H1 (cell line): ENCODE measurements around the gene ANKUB1. TPM values are rescaled to one million over a fixed set of nuclear protein-coding genes. Genes with fewer than 3 reads are reported as not detected.

Experiments used
- CTCF ChIA-PET: fragments of 300-600 bp; sonication (Branson Sonifier 250); formaldehyde crosslinking; loops from one replicate; lab custom pipeline; 2021; ENCODE audit not compliant: partially characterized antibody; lab: Charles Lee
- POLR2A ChIA-PET: fragments of 300-600 bp; sonication (Branson Sonifier 250); formaldehyde crosslinking; loops from one replicate; lab custom pipeline; 2021; ENCODE audit warnings: inconsistent platforms; ENCODE audit not compliant: partially characterized antibody; lab: Charles Lee
- DNase-seq, 2 experiments: peaks; one replicate each; pipeline versions ENCODE4 v3.0.0 to v3.0.0-alpha.2; 2010 to 2022; ENCODE audit warnings: low spot score in 2 of 2, low read depth in 1 of 2, mixed read lengths in 1 of 2
- FAIRE-seq: peaks from 2 replicates; lab custom pipeline; 2011; peaks lifted over from hg19 to GRCh38; lab: Jason Lieb, UNC
- H2AFZ ChIP-seq: 2 replicates; pipeline ENCODE4 v1.8.1; 2012; ENCODE audit warnings: low read length, inconsistent platforms
- H2AK5ac ChIP-seq: 2 replicates; pipeline ENCODE4 v1.6.1; 2013; ENCODE audit warnings: low read depth, low read length
- H2BK120ac ChIP-seq: replicated peaks from 2 replicates; pipeline ENCODE3; 2013; ENCODE audit warnings: low read depth, low read length, inconsistent platforms
- H2BK12ac ChIP-seq: 2 replicates; pipeline ENCODE4 v1.6.1; 2013; ENCODE audit warnings: low read depth, low read length
- H2BK15ac ChIP-seq: 2 replicates; pipeline ENCODE4 v1.6.1; 2013; ENCODE audit warnings: low read length
- H2BK20ac ChIP-seq: 2 replicates; pipeline ENCODE4 v1.6.1; 2013; ENCODE audit warnings: low read length
- H2BK5ac ChIP-seq: 2 replicates; pipeline ENCODE4 v1.6.1; 2013; ENCODE audit warnings: low read depth, low read length
- H3K14ac ChIP-seq: 2 replicates; pipeline ENCODE4 v1.6.1; 2013; ENCODE audit warnings: inconsistent platforms; ENCODE audit not compliant: insufficient read length
- H3K18ac ChIP-seq: 2 replicates; pipeline ENCODE4 v1.6.1; 2013; ENCODE audit warnings: low read length; ENCODE audit errors: extremely low read depth
- H3K23ac ChIP-seq: 2 replicates; pipeline ENCODE4 v1.6.1; 2013; ENCODE audit warnings: inconsistent platforms; ENCODE audit not compliant: insufficient read length
- H3K23me2 ChIP-seq: 2 replicates; pipeline ENCODE4 v1.6.1; 2013; ENCODE audit warnings: low read depth, low read length
- H3K27ac ChIP-seq: 2 replicates; pipeline ENCODE4 v1.6.1; 2011; ENCODE audit warnings: low read depth, low read length, inconsistent platforms
- H3K27me3 ChIP-seq, 4 experiments: replicated peaks in 1 of 4; 1 replicate in 1 of 4; 2 replicates in 3 of 4; pipeline versions ENCODE4 v1.6.1 to v1.8.1; 2011 to 2013; ENCODE audit warnings: low read length in 3 of 4, mild to moderate bottlenecking in 3 of 4, inconsistent platforms in 2 of 4, mixed read lengths in 2 of 4, moderate library complexity in 1 of 4; ENCODE audit not compliant: control insufficient read depth in 3 of 4, insufficient read depth in 3 of 4; ENCODE audit errors: extremely low read depth in 1 of 4
- H3K36me3 ChIP-seq, 4 experiments: 2 replicates each; pipeline versions ENCODE4 v1.6.1 to v1.8.1; 2011 to 2013; ENCODE audit warnings: mild to moderate bottlenecking in 4 of 4, low read length in 3 of 4, moderate library complexity in 2 of 4, control low read depth in 1 of 4, inconsistent platforms in 1 of 4; ENCODE audit not compliant: insufficient read depth in 4 of 4, control insufficient read depth in 2 of 4
- H3K4ac ChIP-seq: replicated peaks from 2 replicates; pipeline ENCODE3; 2013; ENCODE audit warnings: low read length, low read depth, mixed read lengths, inconsistent platforms; ENCODE audit not compliant: insufficient read length
- H3K4me1 ChIP-seq, 4 experiments: replicated peaks in 1 of 4; 1 replicate in 1 of 4; 2 replicates in 3 of 4; pipeline versions ENCODE4 v1.6.1 to v1.8.1; 2011 to 2013; ENCODE audit warnings: low read length in 3 of 4, inconsistent platforms in 2 of 4, mixed read lengths in 1 of 4; ENCODE audit not compliant: insufficient read depth in 4 of 4, control insufficient read depth in 3 of 4
- H3K4me2 ChIP-seq, 2 experiments: 2 replicates each; pipeline versions ENCODE4 v1.6.1 to v1.8.1; 2011 to 2013; ENCODE audit warnings: low read depth in 2 of 2, low read length in 2 of 2, control low read depth in 1 of 2, inconsistent platforms in 1 of 2, mild to moderate bottlenecking in 1 of 2; ENCODE audit not compliant: insufficient read depth in 1 of 2
- H3K4me3 ChIP-seq, 4 experiments: fragments of 200-600, 300-600 bp in 1 of 4; sonication (generic), shearing (Covaris generic), sonication (Bioruptor Twin) in 1 of 4; 2 replicates each; pipeline versions ENCODE4 v1.5.1 to v1.8.1; 2011 to 2016; ENCODE audit warnings: low read length in 4 of 4, low read depth in 3 of 4, control low read depth in 2 of 4, inconsistent platforms in 2 of 4, mild to moderate bottlenecking in 2 of 4, mixed read lengths in 1 of 4, moderate library complexity in 1 of 4; ENCODE audit not compliant: insufficient read depth in 2 of 4; ENCODE audit errors: extremely low read depth in 1 of 4
- H3K56ac ChIP-seq: replicated peaks from 2 replicates; pipeline ENCODE3; 2013; ENCODE audit warnings: low read depth, mild to moderate bottlenecking, mixed read lengths, low read length, inconsistent platforms; ENCODE audit not compliant: insufficient read length
- H3K79me1 ChIP-seq: 2 replicates; pipeline ENCODE4 v1.6.1; 2013; ENCODE audit warnings: low read depth, low read length, control low read depth
- H3K79me2 ChIP-seq, 2 experiments: 2 replicates each; pipeline versions ENCODE4 v1.6.1 to v1.8.1; 2012 to 2013; ENCODE audit warnings: low read length in 2 of 2, mild to moderate bottlenecking in 2 of 2, inconsistent platforms in 1 of 2; ENCODE audit not compliant: insufficient read depth in 2 of 2, control insufficient read depth in 1 of 2
- H3K9ac ChIP-seq, 4 experiments: replicated peaks in 1 of 4; 1 replicate in 1 of 4; 2 replicates in 3 of 4; pipeline versions ENCODE4 v1.6.1 to v1.8.1; 2011 to 2013; ENCODE audit warnings: low read depth in 3 of 4, low read length in 3 of 4, control low read depth in 2 of 4, mild to moderate bottlenecking in 2 of 4, moderate library complexity in 2 of 4, inconsistent platforms in 1 of 4; ENCODE audit errors: extremely low read depth in 1 of 4
- H3K9me3 ChIP-seq, 2 experiments: 2 replicates each; pipeline versions ENCODE4 v1.6.1 to v1.8.1; 2012 to 2013; ENCODE audit warnings: mild to moderate bottlenecking in 2 of 2, moderate library complexity in 2 of 2, control low read depth in 1 of 2, inconsistent platforms in 1 of 2, low read depth in 1 of 2, low read length in 1 of 2, mixed read lengths in 1 of 2; ENCODE audit not compliant: insufficient read depth in 2 of 2
- H4K20me1 ChIP-seq, 2 experiments: replicated peaks in 1 of 2; 2 replicates each; pipeline versions ENCODE3 to v1.8.1; 2011 to 2013; ENCODE audit warnings: inconsistent platforms in 2 of 2, low read length in 2 of 2, mild to moderate bottlenecking in 1 of 2; ENCODE audit not compliant: insufficient read depth in 2 of 2, control insufficient read depth in 1 of 2
- H4K5ac ChIP-seq: 2 replicates; pipeline ENCODE4 v1.6.1; 2013; ENCODE audit warnings: low read length, low read depth, mixed read lengths, inconsistent platforms; ENCODE audit not compliant: insufficient read length
- H4K8ac ChIP-seq: 2 replicates; pipeline ENCODE4 v1.8.0; 2013; ENCODE audit warnings: mild to moderate bottlenecking, moderate library complexity, low read length, inconsistent platforms; ENCODE audit not compliant: insufficient read depth; ENCODE audit errors: extremely low read depth
- H4K91ac ChIP-seq: replicated peaks from 2 replicates; pipeline ENCODE3; 2013; ENCODE audit warnings: low read length, mixed read lengths, inconsistent platforms; ENCODE audit not compliant: insufficient read length
- BCL11A ChIP-seq, 2 experiments: IDR thresholded peaks; one replicate each; pipeline ENCODE4 v1.6.1; 2011; ENCODE audit warnings: low read depth in 2 of 2, low read length in 2 of 2, mild to moderate bottlenecking in 2 of 2
- BRCA1 ChIP-seq: IDR thresholded peaks from 2 replicates; pipeline ENCODE4 v1.6.1; 2012; ENCODE audit warnings: low read depth, low read length, improper control_type of control experiment
- EP300 ChIP-seq, 2 experiments: IDR thresholded peaks; 1 replicate in 1 of 2; 2 replicates in 1 of 2; pipeline ENCODE4 v1.6.1; 2011 to 2012; ENCODE audit warnings: low read depth in 2 of 2, low read length in 2 of 2, mild to moderate bottlenecking in 2 of 2, borderline replicate concordance in 1 of 2, inconsistent platforms in 1 of 2, moderate library complexity in 1 of 2
- FOSL1 ChIP-seq: IDR thresholded peaks from 2 replicates; pipeline ENCODE4 v1.6.1; 2011; ENCODE audit warnings: mild to moderate bottlenecking, low read depth, low read length, moderate library complexity; ENCODE audit not compliant: insufficient read depth
- GTF2F1 ChIP-seq: IDR thresholded peaks from 2 replicates; pipeline ENCODE4 v1.6.1; 2012; ENCODE audit warnings: low read depth, low read length, improper control_type of control experiment, borderline replicate concordance
- KDM5A ChIP-seq: fragments of 200-600 bp; IDR thresholded peaks from 2 replicates; pipeline ENCODE4 v1.7.1; 2012; ENCODE audit warnings: mild to moderate bottlenecking, low read length, inconsistent platforms, mixed read lengths
- SAP30 ChIP-seq: fragments of 300-600 bp; sonication (generic); IDR thresholded peaks from 2 replicates; pipeline ENCODE4 v1.7.1; 2012; ENCODE audit warnings: low read length, moderate library complexity, mild to moderate bottlenecking, inconsistent platforms; ENCODE audit not compliant: insufficient read depth, insufficient replicate concordance
- SIN3A ChIP-seq, 2 experiments: IDR thresholded peaks in 1 of 2; conservative IDR thresholded peaks in 1 of 2; 2 replicates each; pipeline ENCODE4 v1.6.1; 2011 to 2012; ENCODE audit warnings: low read length in 2 of 2, improper control_type of control experiment in 1 of 2, low read depth in 1 of 2, mild to moderate bottlenecking in 1 of 2
- TEAD4 ChIP-seq: IDR thresholded peaks from 2 replicates; pipeline ENCODE4 v1.6.1; 2012; ENCODE audit warnings: low read depth, low read length, inconsistent platforms, mixed read lengths
- YY1 ChIP-seq: IDR thresholded peaks from 2 replicates; pipeline ENCODE4 v1.6.1; 2011; ENCODE audit warnings: low read depth, mild to moderate bottlenecking, low read length
- whole genome bisulfite sequencing, 2 experiments: shearing (Covaris generic) in 1 of 2; methylation state at CpG; one replicate each; pipeline versions ENCODE4 v1.1.6 to v1.1.7; 2013 to 2015; ENCODE audit warnings: low lambda C conversion rate in 2 of 2, mixed read lengths in 2 of 2, inconsistent platforms in 1 of 2, low coverage in 1 of 2, missing lambda C conversion rate in 1 of 2; ENCODE audit not compliant: insufficient replicate concordance in 2 of 2, insufficient coverage in 1 of 2, insufficient read length in 1 of 2; ENCODE audit errors: extremely low coverage in 1 of 2, missing lambda C conversion rate in 1 of 2; 5-methylcytosine and 5-hydroxymethylcytosine counted together
- polyA plus RNA-seq, 7 experiments: library from polyadenylated mRNA; depleted of rRNA in 3 of 7; stranded (reverse) in 5 of 7; unstranded in 2 of 7; fragments of >200 nt in 5 of 7; fragments of 200-250 nt in 2 of 7; gene quantifications; 1 replicate in 5 of 7; 2 replicates in 1 of 7; 4 replicates in 1 of 7; pipeline versions ENCODE4 v1.2.1 to v1.2.3, GENCODE V29; 2011 to 2013; ENCODE audit warnings: missing spikeins in 2 of 7, mixed read lengths in 2 of 7
- total RNA-seq: library from RNA; stranded (reverse); fragmentation: NEBNext Ultra II Directional; extraction: Animal tissue kit (Norgen Biotek cat#: 25700); gene quantifications from 2 replicates; pipeline ENCODE4 v1.2.1, GENCODE V29; 2021
- TF ChIP-seq, protein P1 (sequence below): IDR thresholded peaks from 2 replicates; pipeline ENCODE4 v1.6.1; 2011; ENCODE audit warnings: low read length, improper control_type of control experiment
- TF ChIP-seq, protein P2 (sequence below): IDR thresholded peaks from 2 replicates; pipeline ENCODE4 v1.6.1; 2012; ENCODE audit warnings: inconsistent platforms

The ANKUB1 gene
- total and polyA plus RNA-seq, 2 of the 8 experiments (the other 6 are each of a cell fraction or from before 2014, with no cell fraction given), result not detected

DNA sequence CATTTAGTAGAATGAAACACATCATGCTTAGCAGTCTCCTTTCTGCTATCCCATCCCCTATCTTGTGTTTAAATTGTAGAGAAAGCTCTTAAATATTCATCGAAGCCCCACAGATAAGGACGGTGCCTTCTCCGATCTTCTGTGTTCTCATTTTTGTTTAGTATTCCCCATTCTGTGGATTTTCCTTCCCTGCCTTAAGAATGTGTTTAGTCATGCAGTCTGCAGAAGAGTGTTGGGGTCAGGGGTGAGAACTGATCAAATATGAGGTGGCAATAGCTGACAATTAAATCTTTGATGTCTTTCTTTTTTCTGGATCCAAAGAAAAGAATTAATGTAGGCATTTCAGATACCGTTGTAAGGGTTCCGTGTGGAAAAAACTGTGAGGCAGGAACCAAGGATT lies 9.3 kb upstream of the ANKUB1 start:
- CTCF ChIA-PET, result interaction anchor here (1.0 to 3.1 kb wide), 4 partner anchors 27 to 308 kb away, joined by 3 to 14 read pairs (median 4); no protein-coding TSS in a partner anchor
- Histone ChIP-seq H3K36me3 (no peaks in the 10 kb centered on the region), H3K27me3 (no peaks in the 10 kb centered on the region), H4K8ac (no peak overlapping the region), H2BK5ac (no peak overlapping the region), H3K14ac (no peak overlapping the region), H3K23ac (no peak overlapping the region), H3K4ac (no peak overlapping the region), H3K9ac (no peak overlapping the region), H2BK120ac (no peak overlapping the region), H3K27ac (no peak overlapping the region), H2BK15ac (no peak overlapping the region), H3K4me1 (no peaks in the 10 kb centered on the region), H3K9me3 (no peaks in the 10 kb centered on the region), H3K4me3 (no peak overlapping the region), H4K91ac (no peak overlapping the region), H4K5ac (no peak overlapping the region), H3K79me1 (no peaks in the 10 kb centered on the region), H3K79me2 (no peaks in the 10 kb centered on the region), H3K18ac (no peak overlapping the region), H3K23me2 (no peaks in the 10 kb centered on the region; the same call in 1 of the 2 replicates), H2AFZ (no peak overlapping the region), H3K56ac (no peak overlapping the region), H3K4me2 (no peak overlapping the region), H2AK5ac (no peak overlapping the region), H2BK20ac (no peak overlapping the region), H4K20me1 (no peaks in the 10 kb centered on the region), H2BK12ac (no peak overlapping the region)
- POLR2A ChIA-PET, result no interaction called here
- TF ChIP-seq SIN3A (conservative IDR thresholded peaks at IDR 0.05 in 1 of 2, IDR thresholded peaks at IDR 0.05 in 1 of 2; ENCODE audit: low read depth in 1 of 2, low read length in 2 of 2), result no peak
- TF ChIP-seq, protein P1, sequence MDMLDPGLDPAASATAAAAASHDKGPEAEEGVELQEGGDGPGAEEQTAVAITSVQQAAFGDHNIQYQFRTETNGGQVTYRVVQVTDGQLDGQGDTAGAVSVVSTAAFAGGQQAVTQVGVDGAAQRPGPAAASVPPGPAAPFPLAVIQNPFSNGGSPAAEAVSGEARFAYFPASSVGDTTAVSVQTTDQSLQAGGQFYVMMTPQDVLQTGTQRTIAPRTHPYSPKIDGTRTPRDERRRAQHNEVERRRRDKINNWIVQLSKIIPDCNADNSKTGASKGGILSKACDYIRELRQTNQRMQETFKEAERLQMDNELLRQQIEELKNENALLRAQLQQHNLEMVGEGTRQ, result no peak
- no peak for TF ChIP-seq EP300 (IDR thresholded peaks at IDR 0.05; ENCODE audit: borderline replicate concordance in 1 of 2, low read depth in 2 of 2, low read length in 2 of 2)
- TF ChIP-seq BCL11A (IDR thresholded peaks at IDR 0.05; ENCODE audit: low read depth in 2 of 2, low read length in 2 of 2), result no peak
- TF ChIP-seq TEAD4, result no peak
- no peak for TF ChIP-seq GTF2F1
- TF ChIP-seq KDM5A, result no peak
- TF ChIP-seq SAP30, result no peak
- TF ChIP-seq YY1, result no peak
- TF ChIP-seq, protein P2, sequence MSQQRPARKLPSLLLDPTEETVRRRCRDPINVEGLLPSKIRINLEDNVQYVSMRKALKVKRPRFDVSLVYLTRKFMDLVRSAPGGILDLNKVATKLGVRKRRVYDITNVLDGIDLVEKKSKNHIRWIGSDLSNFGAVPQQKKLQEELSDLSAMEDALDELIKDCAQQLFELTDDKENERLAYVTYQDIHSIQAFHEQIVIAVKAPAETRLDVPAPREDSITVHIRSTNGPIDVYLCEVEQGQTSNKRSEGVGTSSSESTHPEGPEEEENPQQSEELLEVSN, result no peak
- no peak for TF ChIP-seq BRCA1
- TF ChIP-seq FOSL1, result no peak
- WGBS, 2 experiments, result 69% methylated on average over 5 of the region's 5 CpGs; no CpG with 5 or more reads in 1 of the 2 experiments
- no peak for FAIRE-seq
- no peak for DNase-seq
